NCI-H524 treated with DMSO at 0.1 percent for 48 hours (cell line): ENCODE results near the gene PPP1R14D.
A peak's percentile ranks its signal among the peaks of the same experiment; 100 is the strongest.

ENCODE experiments used
- DNase-seq: peaks from one replicate; lab custom pipeline; 2025; lab: John Stamatoyannopoulos, UW

Gene PPP1R14D

DNA sequence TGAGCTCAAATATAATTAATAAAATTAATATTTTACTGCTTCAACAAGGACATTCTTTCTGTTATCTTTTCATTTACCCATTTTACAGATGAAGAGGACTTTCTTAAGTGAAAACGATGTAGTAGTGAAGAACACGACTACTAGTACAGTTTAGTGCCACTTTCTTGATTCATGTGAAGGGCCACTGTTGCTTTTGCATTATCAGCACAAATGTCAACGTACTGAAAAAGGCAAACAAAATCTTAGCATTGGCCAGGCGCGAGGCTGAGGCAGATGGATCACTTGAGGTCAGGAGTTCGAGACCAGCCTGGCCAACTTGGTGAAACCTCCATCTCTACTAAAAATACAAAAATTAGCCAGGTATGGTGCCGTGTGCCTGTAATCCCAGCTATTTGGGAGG lies 9.5 kb downstream of the PPP1R14D start:
- no peak for DNase-seq

DNA sequence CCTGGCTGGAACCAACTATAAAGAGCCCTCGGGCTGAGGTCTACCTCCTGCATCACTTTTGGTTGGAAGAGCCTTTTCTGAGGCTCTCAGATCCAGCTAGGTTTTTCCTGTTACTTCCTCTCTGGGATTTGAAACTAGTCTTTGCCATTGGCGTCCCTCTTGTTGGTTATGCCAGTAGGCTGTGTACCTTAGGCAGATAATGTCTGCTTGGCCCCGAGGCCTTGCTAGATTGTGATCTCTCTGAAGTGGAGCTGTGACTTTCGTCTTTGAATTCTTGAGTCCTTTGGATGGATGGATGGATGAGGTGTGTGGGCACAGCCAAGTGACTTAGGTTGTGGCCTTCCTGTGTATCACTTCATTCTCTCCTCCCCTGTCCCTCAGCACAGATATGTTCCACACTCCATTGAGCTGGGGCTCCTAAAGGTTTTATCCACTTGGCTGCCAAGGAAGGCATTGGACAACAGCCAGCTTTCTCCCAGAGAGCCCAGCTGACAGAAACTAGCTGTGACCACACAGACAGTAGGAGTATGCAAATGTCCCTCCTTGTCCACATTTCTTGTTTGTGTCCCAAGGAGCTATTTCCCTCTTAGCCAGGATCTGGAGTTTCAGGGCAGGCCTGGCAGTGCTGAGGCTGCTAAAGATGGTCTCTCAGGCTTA lies 13.3 kb downstream of the PPP1R14D start:
- DNase-seq: no peak

DNA sequence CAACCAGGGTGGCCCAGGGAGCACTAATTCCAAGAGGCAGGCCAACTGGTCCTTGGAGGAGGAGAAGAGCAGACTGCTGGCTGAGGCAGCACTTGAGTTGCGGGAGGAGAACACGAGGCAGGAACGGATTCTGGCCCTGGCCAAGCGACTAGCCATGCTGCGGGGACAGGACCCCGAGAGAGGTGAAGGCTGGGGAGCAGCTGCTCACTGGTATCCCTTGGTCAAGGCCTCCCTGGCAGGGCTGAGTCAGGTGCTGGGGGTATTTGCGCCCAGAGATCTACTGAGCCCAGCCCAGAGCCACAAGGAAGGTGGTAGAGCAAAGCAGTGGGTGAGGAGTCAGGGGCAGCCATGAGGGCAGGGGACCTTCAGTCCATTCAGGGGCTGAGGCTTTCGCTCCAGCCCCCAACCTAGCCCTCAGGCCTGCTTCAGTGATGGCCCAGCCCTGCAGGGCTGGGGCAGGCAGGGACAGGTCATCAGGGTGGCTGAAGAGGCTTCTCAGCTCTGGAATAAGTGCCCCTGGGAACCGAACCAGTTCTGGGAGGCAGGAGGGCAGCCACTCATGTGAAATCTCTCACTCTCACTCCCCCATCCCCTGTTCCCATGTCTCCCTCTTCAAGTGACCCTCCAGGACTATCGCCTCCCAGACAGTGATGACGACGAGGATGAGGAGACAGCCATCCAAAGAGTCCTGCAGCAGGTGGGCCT lies 15.6 kb downstream of the PPP1R14D start:
- DNase-seq: no peak

DNA sequence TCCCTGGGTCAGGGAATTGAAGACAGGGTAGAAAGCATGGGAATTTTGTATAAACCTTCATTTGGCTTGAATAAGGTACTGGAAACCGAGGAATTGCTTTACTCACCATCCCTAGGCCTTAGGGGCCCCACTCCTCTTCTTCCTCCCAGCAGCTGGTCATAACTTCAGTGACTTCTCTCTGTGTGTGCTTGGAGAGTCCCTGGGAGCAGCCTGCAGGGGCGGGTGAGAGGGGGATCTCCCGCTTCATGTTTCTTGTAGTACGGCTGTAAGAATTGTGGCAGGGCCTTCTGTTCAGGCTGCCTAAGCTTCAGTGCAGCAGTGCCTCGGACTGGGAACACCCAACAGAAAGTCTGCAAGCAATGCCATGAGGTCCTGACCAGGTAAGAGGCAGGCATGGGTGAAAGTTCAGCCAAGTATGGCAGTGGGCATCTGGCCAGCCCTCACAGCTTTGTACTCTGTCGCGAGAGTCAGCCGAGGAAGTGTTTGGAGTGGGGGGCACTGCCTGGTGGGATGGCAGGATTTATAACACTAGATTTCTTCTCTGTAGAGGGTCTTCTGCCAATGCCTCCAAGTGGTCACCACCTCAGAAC lies 19.6 kb downstream of the PPP1R14D start:
- DNase-seq: no peak

DNA sequence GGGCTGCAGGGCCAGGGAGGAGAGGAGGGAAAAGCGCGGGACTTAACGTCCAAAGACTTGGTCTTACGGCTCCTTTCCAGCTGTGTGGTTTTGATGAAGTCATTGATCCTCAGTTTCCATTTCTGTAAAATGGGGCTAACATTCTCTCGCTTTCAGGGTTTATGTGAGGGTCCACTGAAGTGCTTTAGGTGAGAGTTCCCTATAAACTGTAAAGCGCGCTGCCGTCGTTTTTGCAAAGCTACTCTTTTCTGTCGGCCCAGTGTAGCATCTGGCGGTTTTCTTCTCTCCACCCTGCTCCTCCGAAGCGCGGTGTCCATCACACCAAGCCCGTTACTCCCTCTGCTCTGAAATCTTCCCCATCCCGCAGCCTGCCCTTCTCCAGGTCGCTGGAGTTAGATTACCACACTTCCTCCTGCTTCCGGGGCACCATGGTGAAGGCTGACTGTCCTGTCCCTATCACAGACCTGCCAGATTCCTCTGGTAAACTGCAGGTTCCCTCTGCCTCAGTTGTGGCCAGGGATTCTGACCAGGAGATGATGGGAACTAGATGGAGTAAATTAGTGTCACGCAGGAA lies 20.5 kb downstream of the PPP1R14D start:
- no peak for DNase-seq

DNA sequence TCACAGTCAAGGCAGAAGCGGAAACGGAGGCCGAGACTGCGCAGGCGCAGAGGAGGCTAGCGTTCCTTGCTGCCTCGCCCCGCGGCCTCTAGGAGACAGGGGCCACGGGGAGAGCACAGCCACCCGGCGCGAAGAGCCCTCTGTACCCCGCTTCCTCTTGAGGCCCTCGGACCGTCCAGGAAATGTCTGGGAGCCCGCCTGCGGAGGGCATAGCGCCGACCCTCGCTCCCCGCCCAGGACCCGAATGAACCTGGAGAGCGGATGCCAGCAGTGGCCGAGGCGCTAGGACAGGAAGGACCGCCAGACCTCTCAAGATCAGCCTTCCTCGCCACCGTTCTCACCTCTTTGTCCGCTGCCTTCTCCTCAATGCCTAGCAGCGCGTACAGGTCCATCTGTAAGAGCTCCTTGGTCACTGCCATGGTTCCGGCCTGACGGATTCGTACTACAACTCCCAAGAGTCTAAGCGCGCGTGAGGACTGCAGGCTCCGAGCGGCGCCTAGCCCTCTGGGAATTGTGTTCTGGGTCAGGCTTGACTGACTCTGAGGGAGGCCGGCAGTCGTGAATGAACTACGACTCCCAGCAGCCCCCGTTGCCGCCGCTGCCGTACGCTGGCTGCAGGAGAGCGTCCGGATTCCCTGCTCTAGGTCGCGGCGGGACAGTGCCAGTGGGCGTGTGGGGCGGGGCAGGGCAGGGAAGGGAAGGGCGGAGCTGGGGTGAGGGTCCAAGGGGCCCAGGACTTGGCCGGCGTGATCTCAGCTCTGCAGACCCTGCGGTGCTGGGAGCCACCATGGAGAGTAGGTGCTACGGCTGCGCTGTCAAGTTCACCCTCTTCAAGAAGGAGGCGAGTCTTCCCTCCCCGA lies 21.2 kb downstream of the PPP1R14D start, which contains the start of the genes DNAJC17 and ZFYVE19:
TSS of gene DNAJC17 (minus strand) at position 446 of the 860 bp plus-strand sequence. CDS start at position 419, 27 bp downstream.
TSS of gene ZFYVE19 (plus strand) at position 62 of the 860 bp plus-strand sequence. CDS start at position 563, 501 bp downstream.
- peak; percentile 96 for DNase-seq

DNA sequence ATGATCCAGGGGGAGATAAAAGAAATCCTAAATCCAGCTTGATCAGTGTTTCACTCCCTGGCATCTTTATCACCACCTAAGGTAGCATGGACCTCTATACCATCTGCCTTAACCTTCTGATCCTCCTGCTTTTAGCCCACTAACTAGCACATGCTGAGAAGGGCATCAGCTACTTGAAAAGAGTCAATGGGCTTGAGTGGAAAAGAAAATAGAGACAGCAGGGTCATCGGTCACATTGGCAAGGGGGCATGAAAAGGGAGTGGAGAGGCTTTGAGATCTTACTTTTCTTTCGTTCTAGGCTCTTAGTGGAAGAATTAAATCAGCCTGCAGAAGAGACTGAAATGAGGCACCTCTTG lies 21.9 kb downstream of the PPP1R14D start:
- peak; percentile 31 for DNase-seq

DNA sequence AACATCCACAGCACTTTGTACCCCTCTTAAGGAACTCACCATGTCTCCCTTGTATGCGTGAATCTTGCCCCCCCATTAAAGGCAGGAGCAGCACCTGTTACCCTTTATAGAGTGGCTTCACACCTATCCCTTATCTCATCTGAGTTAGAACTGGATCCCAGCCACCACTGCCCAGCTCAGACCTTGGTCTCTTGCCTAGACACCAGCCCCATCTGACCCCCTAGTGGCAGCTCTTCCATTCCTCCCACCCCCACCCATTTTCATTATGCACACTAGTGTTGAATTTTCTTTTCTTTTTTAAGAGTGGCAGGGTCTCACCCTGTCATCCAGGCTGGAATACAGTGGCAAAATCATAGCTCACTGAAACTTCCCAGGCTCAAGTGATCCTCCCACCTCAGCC lies 24.8 kb downstream of the PPP1R14D start:
- DNase-seq: no peak

DNA sequence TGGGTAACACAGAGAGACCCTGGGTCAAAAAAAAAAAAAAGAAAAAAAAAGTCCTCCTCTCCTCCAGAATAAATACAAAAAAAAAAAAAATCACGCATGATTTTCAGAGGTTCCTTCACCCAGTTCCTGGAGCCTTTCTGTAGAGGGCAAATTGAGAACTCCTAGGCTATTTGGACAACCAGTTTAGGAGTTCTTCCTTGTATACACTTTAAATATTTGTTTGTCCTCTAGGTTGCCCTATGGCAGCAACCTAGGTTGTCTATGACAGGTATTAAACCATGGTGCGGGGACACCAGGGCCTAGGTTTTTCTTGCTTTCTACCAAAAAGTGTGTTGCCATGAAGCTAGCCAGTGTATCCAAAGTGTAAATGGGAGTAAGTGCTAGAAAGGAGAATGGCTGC lies 25.4 kb downstream of the PPP1R14D start:
- no peak for DNase-seq

DNA sequence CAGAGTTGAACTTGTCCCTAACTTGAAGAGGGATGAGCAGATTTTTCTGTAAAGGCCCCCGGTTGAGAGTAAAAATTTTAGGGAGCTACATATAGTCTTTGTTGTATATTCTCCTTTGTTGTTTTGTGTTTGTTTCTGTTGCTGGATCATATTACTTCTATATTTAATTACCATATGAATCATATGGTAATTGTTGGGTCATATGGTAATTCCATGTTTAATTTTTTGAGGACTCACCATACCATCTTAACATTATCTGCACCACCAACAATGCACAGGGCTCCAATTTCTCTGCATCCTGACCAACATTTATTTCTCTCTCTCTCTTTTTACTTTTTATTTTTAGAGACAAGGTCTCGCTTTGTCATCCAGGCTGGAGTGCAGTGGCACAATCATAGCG lies 29.0 kb downstream of the PPP1R14D start:
- no peak for DNase-seq

DNA sequence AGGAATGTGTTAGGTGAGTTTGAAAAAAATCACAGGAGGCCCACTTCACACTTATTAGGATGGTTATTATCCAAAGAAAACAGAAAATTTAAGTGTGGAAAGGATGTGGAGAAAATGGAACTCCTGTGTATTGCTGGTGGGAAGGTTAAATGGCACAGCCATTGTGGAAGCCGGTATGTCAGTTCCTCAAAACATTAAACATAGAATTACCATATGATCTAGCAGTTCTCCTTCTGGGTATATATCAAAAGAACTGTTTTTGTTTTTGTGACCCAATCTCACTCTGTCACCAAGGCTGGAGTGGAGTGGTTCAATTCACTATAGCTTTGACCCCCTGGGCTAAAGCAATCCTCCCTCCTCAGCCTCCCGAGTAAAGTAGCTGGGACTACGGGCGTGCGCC lies 32.0 kb downstream of the PPP1R14D start:
- no peak for DNase-seq

DNA sequence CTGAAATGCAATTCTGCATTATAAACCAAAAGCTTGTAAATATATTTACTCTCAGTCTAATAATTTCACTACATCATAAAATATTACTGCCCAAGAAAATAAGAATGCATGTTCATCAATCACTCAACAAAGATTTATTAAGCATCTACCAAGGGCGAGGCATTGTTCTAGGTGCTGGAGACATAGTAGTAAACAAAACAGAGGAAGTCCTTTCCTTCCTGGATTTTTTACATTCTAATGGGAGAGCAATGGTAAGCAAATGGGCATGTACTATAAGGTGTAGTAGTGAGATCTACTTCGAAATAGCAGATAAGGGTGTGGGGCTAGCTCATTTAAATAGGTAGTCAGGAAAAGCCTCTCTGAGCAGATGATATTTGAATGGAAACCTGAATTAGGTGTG lies 32.5 kb downstream of the PPP1R14D start:
- DNase-seq: no peak

DNA sequence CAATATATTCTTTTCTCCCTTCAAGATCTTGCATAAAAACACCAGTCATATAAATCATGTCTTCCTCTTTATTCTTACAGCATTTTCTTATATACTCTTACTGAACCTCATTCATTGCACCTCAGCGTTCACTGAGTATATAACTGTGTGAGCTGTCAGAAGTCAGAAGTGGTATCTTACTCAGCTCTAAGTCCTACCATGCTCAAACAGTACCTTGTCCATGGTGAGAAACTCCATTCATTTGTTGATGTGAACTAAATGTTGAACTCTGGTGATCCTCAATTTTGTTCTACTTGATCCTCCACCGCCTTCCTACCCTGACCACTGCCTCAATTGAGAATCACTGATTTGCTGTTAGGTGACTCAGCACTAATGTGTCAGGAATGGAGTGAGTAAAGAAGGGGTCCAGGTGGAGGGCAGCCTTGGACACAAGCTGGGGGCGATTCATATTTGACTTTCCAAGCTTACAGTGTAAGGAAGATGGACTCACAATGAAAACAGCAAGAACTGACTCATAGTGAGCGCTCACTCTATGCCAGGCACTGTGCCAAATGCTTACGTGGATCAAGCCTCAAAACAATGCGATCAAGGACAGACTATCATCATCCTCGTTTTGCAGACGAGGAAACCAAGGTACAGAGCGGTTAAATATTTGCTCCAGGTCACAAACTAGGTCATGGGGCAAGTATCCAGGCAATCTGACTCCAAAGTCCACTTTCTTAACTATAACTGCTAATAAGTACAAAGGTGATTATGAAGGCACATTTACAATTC lies 35.1 kb downstream of the PPP1R14D start:
- DNase-seq: no peak

DNA sequence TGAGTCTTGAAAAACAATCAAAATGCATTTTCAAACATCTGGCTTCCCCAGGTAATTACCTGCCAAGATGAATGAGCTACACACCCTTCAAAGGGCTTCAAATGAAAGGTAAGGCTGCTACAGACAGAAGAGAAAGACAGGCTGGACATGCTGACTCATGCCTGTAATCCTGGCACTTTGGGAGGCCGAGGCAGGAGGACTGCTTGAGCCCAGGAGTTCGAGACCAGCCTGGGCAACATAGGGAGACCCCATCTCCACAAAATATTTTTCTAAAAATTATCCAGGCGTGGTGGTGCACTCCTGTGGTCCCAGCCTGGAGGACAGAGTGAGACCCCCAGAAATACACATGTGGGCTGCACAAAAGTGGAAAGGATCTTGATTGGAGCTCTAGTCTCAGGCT lies 36.1 kb downstream of the PPP1R14D start:
- DNase-seq: no peak

DNA sequence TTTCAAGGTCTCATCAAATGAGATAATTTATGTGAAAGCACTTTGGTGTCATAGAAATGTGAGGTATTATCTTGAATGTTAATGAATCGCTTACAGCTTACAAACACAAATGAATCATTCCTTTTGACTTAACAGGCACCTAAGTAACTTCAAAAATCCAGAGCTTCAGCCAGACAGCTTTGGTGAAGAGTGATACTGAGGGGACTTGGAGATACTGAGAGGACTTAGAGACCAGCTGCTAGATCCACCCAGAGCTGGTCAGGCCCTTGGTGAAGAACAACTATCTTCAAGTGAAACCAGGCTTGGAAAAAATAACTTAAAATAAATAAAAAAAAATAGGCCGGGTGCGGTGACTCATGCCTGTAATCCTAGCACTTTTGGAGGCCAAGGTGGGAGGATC lies 37.8 kb downstream of the PPP1R14D start:
- DNase-seq: no peak

DNA sequence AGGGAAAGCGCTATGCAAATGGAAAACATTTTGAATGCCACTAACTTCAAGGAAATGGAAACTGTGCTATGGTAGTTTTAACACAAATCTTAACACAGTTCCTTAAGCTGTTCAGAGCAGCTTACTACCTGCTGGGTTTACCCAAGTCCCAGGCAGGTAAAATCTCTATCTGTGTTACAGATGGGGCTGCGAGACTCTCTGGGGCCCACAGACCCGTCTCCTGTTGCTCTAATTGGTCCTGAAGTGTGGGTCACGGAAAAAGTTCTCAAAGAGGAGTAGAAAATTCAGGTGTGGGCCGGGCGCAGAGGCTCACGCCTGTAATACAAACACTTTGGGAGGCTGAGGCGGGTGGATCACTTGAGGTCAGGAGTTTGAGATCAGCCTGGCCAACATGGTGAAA lies 38.5 kb downstream of the PPP1R14D start:
- no peak for DNase-seq

DNA sequence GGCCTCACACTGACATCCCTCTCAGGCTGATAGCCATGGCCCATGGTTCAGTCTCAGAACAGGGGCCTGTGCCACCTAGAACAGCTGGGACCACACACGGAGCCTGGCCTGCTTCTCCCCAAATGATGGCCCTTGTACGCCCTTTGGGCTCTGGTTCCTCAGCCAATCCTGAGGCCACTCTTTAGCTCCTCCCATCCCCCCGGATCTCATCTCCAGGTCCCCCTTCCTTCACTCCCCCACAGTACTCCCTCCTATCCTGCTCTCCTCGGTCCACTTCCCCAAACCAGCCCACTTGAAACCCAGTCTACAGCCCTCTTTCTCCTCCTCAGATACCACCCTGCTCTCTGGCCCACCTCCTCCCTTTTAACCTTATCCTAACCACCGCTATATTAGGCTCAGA lies 39.4 kb downstream of the PPP1R14D start:
- no peak for DNase-seq

DNA sequence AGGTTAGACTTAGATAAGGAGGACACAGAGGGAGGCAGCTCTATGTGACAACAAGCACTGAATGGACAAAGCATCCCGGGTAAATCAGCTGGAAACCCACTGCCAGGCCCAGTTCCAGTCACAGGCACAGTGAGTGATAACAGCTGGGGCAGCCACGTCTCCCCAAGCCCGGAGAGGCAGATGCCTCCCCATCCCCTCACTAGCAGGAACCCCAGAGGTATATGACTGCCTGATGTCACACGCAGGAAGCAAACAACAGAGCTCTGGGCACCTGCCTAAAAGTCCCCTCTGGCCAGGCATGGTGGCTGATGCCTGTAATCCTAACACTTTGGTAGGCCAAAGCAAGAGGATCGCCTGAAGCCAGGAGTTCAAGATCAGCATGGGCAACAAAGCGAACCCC lies 40.5 kb downstream of the PPP1R14D start:
- no peak for DNase-seq

DNA sequence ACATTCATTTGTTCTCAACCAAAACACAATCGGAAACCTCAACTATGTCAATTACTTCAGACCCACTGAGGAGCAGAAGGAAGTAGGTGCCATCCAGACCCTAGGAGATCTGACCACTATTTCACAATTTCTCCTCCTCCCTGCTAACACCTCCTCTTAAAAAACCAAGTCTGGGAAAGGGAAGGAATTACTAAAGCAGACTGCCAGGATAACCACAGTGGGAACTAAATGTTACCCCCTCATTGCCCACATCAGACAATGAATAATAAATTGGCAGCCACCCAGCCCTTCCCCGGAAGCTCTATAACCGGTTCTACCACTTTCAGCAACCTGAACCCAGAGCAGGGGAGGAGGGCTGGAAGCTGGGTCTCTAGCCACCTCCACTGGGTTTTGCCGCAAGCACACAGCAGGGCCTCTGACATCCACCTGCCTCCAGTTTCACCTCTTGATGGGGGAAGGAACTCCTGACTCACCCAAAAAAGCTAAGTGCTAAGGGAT lies 41.1 kb downstream of the PPP1R14D start:
- no peak for DNase-seq

DNA sequence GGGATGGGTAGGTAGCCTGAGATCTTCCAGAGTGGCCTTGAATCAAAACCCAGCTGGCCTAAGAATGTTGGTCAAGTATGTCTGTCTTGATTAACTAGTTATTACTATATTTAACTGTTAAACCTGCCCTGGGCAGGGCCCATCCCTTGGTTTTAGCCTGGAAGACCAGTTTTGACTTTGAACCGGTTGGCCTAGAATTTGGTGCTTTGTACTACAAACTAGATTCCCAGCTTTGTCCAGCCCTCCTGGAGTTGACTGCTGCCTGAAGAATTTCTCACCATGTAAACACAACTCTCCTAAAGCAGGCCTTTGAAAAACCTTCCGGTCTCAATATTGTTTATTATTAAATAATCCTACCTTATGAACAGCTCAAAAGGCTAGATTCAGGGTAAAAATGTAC lies 42.7 kb downstream of the PPP1R14D start:
- DNase-seq: no peak

DNA sequence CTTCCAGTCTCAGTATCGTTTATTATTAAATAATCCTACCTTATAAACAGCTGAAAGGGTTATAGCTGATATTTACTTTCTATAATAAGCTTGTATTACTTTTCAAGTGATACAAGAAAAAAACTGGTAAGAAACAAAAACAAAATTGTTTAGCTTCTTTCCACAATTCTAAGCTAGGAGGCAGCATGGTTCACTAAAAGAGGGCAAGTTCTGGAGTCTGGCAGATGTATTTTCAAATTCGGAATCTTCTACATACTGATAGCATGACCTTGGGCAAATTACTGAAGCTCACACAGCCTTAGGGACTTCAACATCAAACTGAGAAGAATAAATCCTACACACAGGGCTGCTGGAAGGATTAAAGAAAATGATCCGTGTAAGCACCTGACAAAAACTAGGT lies 43.3 kb downstream of the PPP1R14D start:
- no peak for DNase-seq
